Activated CD4-positive, alpha-beta T cell treated with anti-CD3 and anti-CD28 coated beads for 36 hours (primary cell): ENCODE data around the gene CALR3. TPM values are rescaled to one million over a fixed set of nuclear protein-coding genes. Genes with fewer than 3 reads are reported as not detected.

ENCODE experiments used
- ATAC-seq: fragments of 200-7000 bp; cut with Tn5 transposase; one replicate; pipeline ENCODE4 v1.10.0; 2021; ENCODE audit warnings: mild to moderate bottlenecking, moderate library complexity
- CTCF ChIA-PET: fragments of 350-600 bp; sonication (Branson Sonifier 250); formaldehyde crosslinking; loops from one replicate; lab custom pipeline; 2021; ENCODE audit warnings: antibody characterized with exemption; lab: Charles Lee
- POLR2A ChIA-PET: fragments of 350-600 bp; sonication (Branson Sonifier 250); formaldehyde crosslinking; loops from one replicate; lab custom pipeline; 2021; ENCODE audit warnings: antibody characterized with exemption, inconsistent platforms; lab: Charles Lee
- DNase-seq: peaks from one replicate; pipeline ENCODE4 v3.0.0-alpha.2; 2020
- H3K27ac Mint-ChIP-seq: one replicate; pipeline ENCODE4 v1.8.0; 2021; ENCODE audit warnings: mixed read lengths
- H3K27me3 Mint-ChIP-seq: one replicate; pipeline ENCODE4 v1.8.0; 2021; ENCODE audit warnings: mixed read lengths
- H3K36me3 Mint-ChIP-seq: one replicate; pipeline ENCODE4 v1.8.0; 2021; ENCODE audit warnings: low read depth, mixed read lengths
- H3K4me1 Mint-ChIP-seq: one replicate; pipeline ENCODE4 v1.8.0; 2021; ENCODE audit warnings: mixed read lengths
- H3K4me3 Mint-ChIP-seq: one replicate; pipeline ENCODE4 v1.8.0; 2021; ENCODE audit warnings: mild to moderate bottlenecking, moderate library complexity, mixed read lengths
- H3K9me3 Mint-ChIP-seq: one replicate; pipeline ENCODE4 v1.8.0; 2021; ENCODE audit warnings: low read depth, mixed read lengths
- intact Hi-C, 2 experiments: fragments of 100-400 bp; cut with DNase I in 1 of 2; cut with micrococcal nuclease in 1 of 2; formaldehyde crosslinking; loops; one replicate each; pipeline versions ENCODE4 v1.14.2 to v1.15.1; 2022 to 2024; cut with DNase I, micrococcal nuclease
- total RNA-seq, 2 experiments: library from RNA; stranded (reverse); gene quantifications; one replicate each; pipeline ENCODE4 v1.2.3, GENCODE V29; 2021

Gene CALR3
- total RNA-seq, 2 experiments from 2014 or later, result not detected

GRCh38 chr19:16442386-16443276 lies 53.3 kb downstream of the CALR3 start:
- H3K27ac Mint-ChIP-seq, result no peak overlapping the region

DNA sequence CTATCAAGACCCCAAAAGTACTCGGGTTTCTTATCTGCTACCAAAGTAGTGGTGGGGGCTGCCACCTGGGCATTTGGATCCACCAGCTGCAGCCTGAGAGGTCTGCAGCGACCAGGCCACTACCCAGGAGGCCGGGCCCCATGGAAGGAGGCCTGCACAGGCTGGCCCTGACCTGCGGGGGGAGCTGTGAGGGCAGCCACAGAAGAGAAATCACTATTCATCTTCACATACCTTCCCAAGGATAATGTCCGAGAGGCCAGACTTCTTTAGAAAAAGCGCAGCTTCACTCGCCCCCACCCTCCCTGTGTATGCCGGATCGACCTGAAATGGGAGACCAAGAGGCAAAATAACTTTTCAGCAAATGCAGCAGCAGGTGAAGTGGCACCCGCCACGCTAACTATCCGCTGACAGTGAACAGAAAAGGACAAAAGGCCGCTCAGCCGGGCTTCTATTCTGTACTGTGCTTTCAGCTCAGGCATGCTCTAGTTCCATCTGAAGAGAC lies 54.3 kb downstream of the CALR3 start:
- CTCF ChIA-PET, result interaction anchor here (0.6 to 2.0 kb wide), 14 partner anchors 8 to 198 kb away, joined by 3 to 7 read pairs (median 4); no protein-coding TSS in a partner anchor
- Mint-ChIP-seq H3K4me1 (peaks cover 21% of the 10 kb centered on the region), H3K36me3 (peaks cover 16% of the 10 kb centered on the region), H3K27ac (no peak overlapping the region), H3K4me3 (no peak overlapping the region), H3K27me3 (no peaks in the 10 kb centered on the region), H3K9me3 (no peaks in the 10 kb centered on the region)
- intact Hi-C loops, result no loop called here
- DNase-seq, result peak; percentile 62
- peak; percentile 66 for ATAC-seq
- POLR2A ChIA-PET, result no interaction called here

More at GRCh38 chr19:16442386-16443276, 53.3 kb downstream of the CALR3 start:
- peaks cover 10% of the 10 kb centered on the region for H3K36me3 Mint-ChIP-seq
- no peak for DNase-seq
- intact Hi-C loops, result no loop called here
- ChIA-PET POLR2A (no interaction called here), CTCF (interaction anchor here (0.7 to 2.0 kb wide), 10 partner anchors 9 to 180 kb away, joined by 3 to 7 read pairs (median 4); no protein-coding TSS in a partner anchor)
- H3K4me1 Mint-ChIP-seq, result peaks cover 30% of the 10 kb centered on the region
- ATAC-seq, result no peak
- no peaks in the 10 kb centered on the region for H3K27me3 Mint-ChIP-seq
- H3K9me3 Mint-ChIP-seq, result no peaks in the 10 kb centered on the region
- no peak overlapping the region for H3K4me3 Mint-ChIP-seq

DNA sequence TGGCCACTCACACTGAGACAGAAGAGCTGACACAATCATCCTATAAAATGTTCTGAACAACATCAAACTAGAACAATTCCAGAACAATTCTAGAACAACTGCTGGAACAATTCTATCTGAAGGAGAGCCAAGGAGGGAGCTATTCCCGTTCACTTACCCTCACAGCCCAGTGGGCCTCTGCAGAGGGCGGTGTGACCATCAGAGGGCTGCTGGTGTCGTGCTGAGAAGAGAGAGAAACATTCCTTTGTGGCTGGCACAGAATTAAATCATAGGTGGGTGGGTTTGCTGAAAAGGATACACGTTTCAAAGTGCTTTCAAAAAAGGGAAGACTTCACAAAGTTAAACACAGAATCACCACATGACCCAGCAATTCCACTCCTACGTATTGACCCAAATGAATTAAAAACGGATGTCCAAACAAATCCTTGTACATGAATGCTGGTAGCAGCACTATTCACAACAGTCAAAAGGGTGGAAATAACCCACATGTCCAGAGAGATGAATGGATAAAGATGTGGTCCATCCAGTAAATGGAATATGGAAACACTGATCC lies 59.1 kb downstream of the CALR3 start:
- Mint-ChIP-seq H3K4me1 (peaks cover 3% of the 10 kb centered on the region), H3K4me3 (no peak overlapping the region), H3K36me3 (peaks cover 27% of the 10 kb centered on the region), H3K27me3 (no peaks in the 10 kb centered on the region), H3K9me3 (no peaks in the 10 kb centered on the region), H3K27ac (peak overlapping the region; percentile 41)
- no peak for DNase-seq
- POLR2A ChIA-PET, result no interaction called here
- intact Hi-C loops, result no loop called here
- no peak for ATAC-seq
- CTCF ChIA-PET, result no interaction called here

GRCh38 chr19:16435999-16436650 lies 59.8 kb downstream of the CALR3 start:
- CTCF ChIA-PET, result no interaction called here
- Mint-ChIP-seq H3K4me3 (no peak overlapping the region), H3K4me1 (peaks cover 3% of the 10 kb centered on the region), H3K27ac (peak overlapping the region; percentile 60), H3K27me3 (no peaks in the 10 kb centered on the region), H3K9me3 (no peaks in the 10 kb centered on the region), H3K36me3 (peaks cover 28% of the 10 kb centered on the region)
- no peak for DNase-seq
- intact Hi-C loops, result no loop called here
- POLR2A ChIA-PET, result no interaction called here
- ATAC-seq, result peak; percentile 26

DNA sequence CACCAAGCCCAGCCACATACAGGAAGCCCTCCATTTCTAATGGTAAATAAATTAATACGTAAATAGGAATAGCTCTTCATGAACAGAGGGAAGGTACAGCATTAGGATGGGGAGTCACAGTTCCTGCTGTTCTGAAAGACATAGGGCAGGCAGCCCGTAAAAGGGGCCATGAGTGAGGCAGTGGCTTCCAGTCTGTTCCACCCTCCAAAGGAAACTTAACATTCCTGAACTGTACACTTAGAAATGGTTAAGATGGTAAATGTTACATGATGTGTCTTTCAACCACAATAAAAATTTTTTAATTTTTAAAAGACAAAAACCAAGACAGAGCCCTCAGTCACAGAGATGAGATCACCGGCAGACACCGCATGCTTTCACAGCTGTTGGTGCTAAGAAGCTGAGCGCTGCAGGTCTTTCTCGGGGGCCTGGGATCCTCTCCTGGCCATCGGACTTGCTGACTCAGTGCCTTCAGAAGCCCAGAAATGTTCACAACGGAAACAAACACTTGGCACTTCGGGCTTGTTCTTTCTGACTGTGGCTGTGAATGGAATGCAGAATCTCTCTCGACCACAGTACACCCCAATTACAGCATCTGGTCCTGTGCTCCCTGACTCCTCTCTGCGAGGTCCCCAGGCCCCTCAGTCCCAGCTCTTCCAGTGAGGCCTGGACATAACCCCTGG lies 60.6 kb downstream of the CALR3 start:
- ChIA-PET CTCF (interaction anchor here (0.6 kb wide), 1 partner anchor 264 kb away, joined by 3 read pairs; no protein-coding TSS in a partner anchor), POLR2A (no interaction called here)
- Mint-ChIP-seq H3K4me3 (no peak overlapping the region), H3K27me3 (no peaks in the 10 kb centered on the region), H3K27ac (peak overlapping the region; percentile 60), H3K9me3 (no peaks in the 10 kb centered on the region), H3K4me1 (peaks cover 3% of the 10 kb centered on the region), H3K36me3 (peaks cover 32% of the 10 kb centered on the region)
- no peak for DNase-seq
- no peak for ATAC-seq
- intact Hi-C loops, result no loop called here

DNA sequence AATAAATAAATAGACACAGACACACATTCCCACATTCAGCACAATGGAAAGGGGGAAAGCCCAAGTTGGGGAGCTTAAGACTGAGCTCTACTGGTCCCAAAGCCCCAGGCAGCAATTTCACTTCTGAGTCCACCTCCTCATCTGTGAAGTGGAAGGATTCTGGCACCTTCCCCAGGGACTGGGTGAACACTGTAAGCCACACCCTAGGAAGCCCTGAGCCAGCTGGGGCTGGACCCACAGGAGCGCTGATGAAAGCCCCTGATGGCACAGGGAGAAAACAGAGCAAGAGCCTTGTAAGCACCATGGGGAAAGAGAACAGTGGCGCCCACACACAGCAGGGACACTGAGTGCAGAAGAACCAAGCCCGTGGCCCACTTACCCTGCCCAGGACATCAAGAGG lies 62.0 kb downstream of the CALR3 start:
- CTCF ChIA-PET, result interaction anchor here (1.2 kb wide), 1 partner anchor 8 kb away, joined by 4 read pairs; no protein-coding TSS in a partner anchor
- Mint-ChIP-seq H3K36me3 (peaks cover 29% of the 10 kb centered on the region), H3K4me1 (peaks cover 6% of the 10 kb centered on the region), H3K27ac (no peak overlapping the region), H3K4me3 (no peak overlapping the region), H3K9me3 (no peaks in the 10 kb centered on the region), H3K27me3 (no peaks in the 10 kb centered on the region)
- ATAC-seq, result no peak
- no peak for DNase-seq
- intact Hi-C loops, result no loop called here
- POLR2A ChIA-PET, result no interaction called here

DNA sequence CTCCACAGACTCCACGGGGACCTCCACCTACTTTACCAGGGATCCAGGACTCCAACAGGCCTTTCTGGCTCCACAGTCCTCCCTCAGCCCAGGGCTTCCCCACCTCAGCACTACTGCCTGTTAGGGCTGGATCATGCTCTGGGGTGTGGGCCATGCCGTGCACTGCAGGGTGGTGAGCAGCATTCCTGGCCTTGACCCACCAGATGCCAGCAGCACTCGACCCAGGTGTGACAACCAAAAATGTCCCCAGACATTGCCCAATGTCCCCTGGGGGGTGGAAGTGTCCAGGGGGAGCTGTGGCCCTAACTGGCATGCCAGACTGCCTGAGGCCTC lies 66.2 kb downstream of the CALR3 start:
- ChIA-PET POLR2A (no interaction called here), CTCF (no interaction called here)
- no peak overlapping the region for H3K27ac Mint-ChIP-seq
- DNase-seq (no peak), ATAC-seq (no peak)
- no peaks in the 10 kb centered on the region for H3K27me3 Mint-ChIP-seq
- no peak overlapping the region for H3K4me3 Mint-ChIP-seq
- intact Hi-C loops, result no loop called here
- H3K4me1 Mint-ChIP-seq, result peaks cover 3% of the 10 kb centered on the region
- no peaks in the 10 kb centered on the region for H3K9me3 Mint-ChIP-seq
- peaks cover 26% of the 10 kb centered on the region for H3K36me3 Mint-ChIP-seq

DNA sequence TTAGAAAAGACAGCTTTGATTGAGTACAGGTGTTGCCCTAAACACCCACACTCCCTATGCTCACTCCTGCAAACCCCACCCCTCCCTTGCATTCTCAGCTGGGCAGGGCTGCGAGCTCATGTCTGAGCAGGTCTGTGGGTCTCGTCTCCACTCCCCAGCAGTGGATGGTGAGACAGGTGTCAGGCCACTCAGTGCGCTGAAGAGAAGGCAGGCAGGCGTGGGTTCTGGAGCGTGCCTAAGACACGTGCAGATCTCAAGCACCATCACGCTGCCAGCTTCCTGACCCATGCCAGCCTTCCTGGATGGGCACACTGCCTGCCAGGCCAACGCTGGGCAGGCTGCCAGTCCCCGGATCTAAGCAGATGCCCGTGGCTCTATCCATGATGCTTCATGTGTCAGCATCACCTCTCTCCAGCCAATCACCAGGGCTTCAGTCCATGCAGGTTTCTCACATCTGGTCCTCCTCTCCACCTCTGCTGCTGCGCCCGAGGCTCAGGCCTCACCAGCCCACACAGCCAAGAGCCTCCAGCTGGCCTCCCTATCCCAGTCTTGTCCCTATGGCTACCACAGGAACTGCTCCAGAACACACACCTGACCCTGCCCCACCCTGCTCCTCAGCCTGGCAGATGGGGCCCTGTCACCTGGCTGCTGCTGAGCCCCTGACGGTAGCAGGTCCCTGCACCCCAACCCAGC lies 66.8 kb downstream of the CALR3 start:
- CTCF ChIA-PET, result no interaction called here
- POLR2A ChIA-PET, result no interaction called here
- ATAC-seq, result no peak
- Mint-ChIP-seq H3K27me3 (no peaks in the 10 kb centered on the region), H3K36me3 (peaks cover 26% of the 10 kb centered on the region), H3K9me3 (no peaks in the 10 kb centered on the region), H3K4me3 (no peak overlapping the region), H3K4me1 (peaks cover 3% of the 10 kb centered on the region), H3K27ac (peak overlapping the region; percentile 42)
- intact Hi-C loops, result no loop called here
- no peak for DNase-seq

Other genes starting within 250 kb of the CALR3 start
- under 1 TPM; 0.57 to 0.90 TPM for gene KLF2, start 171.3 kb downstream of the CALR3 start, total RNA-seq
- gene EPS15L1, start 24.2 kb downstream of the CALR3 start, total RNA-seq, result 10 to 100 TPM; 26.1 to 29.7 TPM
- gene C19orf44, start 227 bp upstream of the CALR3 start, total RNA-seq, result 1 to 10 TPM; 2.9 to 4.0 TPM
- 10 to 100 TPM; 57.9 to 64.8 TPM for gene CHERP, start 46.3 kb upstream of the CALR3 start, total RNA-seq
- gene SLC35E1, start 76.2 kb upstream of the CALR3 start, total RNA-seq, result 10 to 100 TPM; 51.5 to 72.1 TPM
- 10 to 100 TPM; 13.6 to 14.5 TPM for gene MED26, start 132.0 kb upstream of the CALR3 start, total RNA-seq
- 10 to 100 TPM; 46.5 to 52.2 TPM for gene SMIM7, start 164.0 kb upstream of the CALR3 start, total RNA-seq
- gene TMEM38A, start 165.0 kb upstream of the CALR3 start, total RNA-seq, result 1 to 10 TPM in 1 of 2 experiments, under 1 TPM in 1; 0.89 to 1.2 TPM
- gene NWD1, start 223.7 kb upstream of the CALR3 start, total RNA-seq, result not detected